K562 (cell line): ENCODE results near the gene ERGIC3.

Source experiments
- EZH2 ChIP-seq: IDR thresholded peaks from 2 replicates; pipeline ENCODE4 v1.6.1; 2012; ENCODE audit warnings: low read depth, mild to moderate bottlenecking, inconsistent platforms, low read length, borderline replicate concordance
- FOXA3 ChIP-seq, 2 experiments: fragments of 450-650 bp in 1 of 2; sonication (generic) in 1 of 2; formaldehyde crosslinking; IDR thresholded peaks in 1 of 2; conservative IDR thresholded peaks in 1 of 2; 2 replicates each; pipeline versions ENCODE4 v1.4.0 to v1.8.0; 2020 to 2022; ENCODE audit warnings: mild to moderate bottlenecking in 2 of 2, missing genetic modification reagents in 1 of 2
- MYC ChIP-seq, 2 experiments: fragments of 250-450 bp in 1 of 2; sonication (Bioruptor Pico) in 1 of 2; IDR thresholded peaks; 2 replicates each; pipeline versions ENCODE4 v1.5.1 to v1.6.1; 2012 to 2021; ENCODE audit warnings: low read depth in 2 of 2, borderline replicate concordance in 1 of 2, improper control_type of control experiment in 1 of 2, low read length in 1 of 2, mild to moderate bottlenecking in 1 of 2, moderate library complexity in 1 of 2
- MYNN ChIP-seq, 2 experiments: sonication (generic); formaldehyde crosslinking in 1 of 2; IDR thresholded peaks; 2 replicates each; pipeline versions ENCODE4 v1.5.0 to v1.6.1; 2016 to 2020; ENCODE audit warnings: antibody characterized with exemption in 1 of 2, missing genetic modification reagents in 1 of 2
- PHF20 ChIP-seq: fragments of 450-650 bp; IDR thresholded peaks from 2 replicates; pipeline ENCODE4 v1.6.1; 2018; ENCODE audit not compliant: partially characterized antibody

GRCh38 chr20:35588397-35588796 lies 46.5 kb downstream of the ERGIC3 start:
- TF ChIP-seq FOXA3 (CRISPR knock-in tag; conservative IDR thresholded peaks at IDR 0.05 in 1 of 2, IDR thresholded peaks at IDR 0.05 in 1 of 2) (no peak), PHF20 (no peak), MYC (IDR thresholded peaks at IDR 0.05; ENCODE audit: low read depth, low read length) (no peak), MYC (CRISPR knock-in tag; IDR thresholded peaks at IDR 0.05; ENCODE audit: borderline replicate concordance, low read depth) (no peak), MYNN (IDR thresholded peaks at IDR 0.05) (no peak), MYNN (CRISPR knock-in tag; IDR thresholded peaks at IDR 0.05) (no peak), EZH2 (no peak)
